Aorta (tissue), 5 donors: Measurements from ENCODE around the gene CERK. TPM values are rescaled to one million over a fixed set of nuclear protein-coding genes. Genes with fewer than 3 reads are reported as not detected.

Experiments
- ATAC-seq: fragments of 200-7000 bp; cut with Tn5 transposase; one replicate; pipeline ENCODE4 v1.9.1; 2022; ENCODE audit warnings: moderate library complexity; ENCODE audit not compliant: low FRiP score
- DNase-seq, 2 donors: peaks; one replicate each; pipeline ENCODE4 v3.0.0-alpha.2; 2020
- H3K27ac ChIP-seq, 2 donors: one replicate each; pipeline ENCODE4 v1.5.1; 2013; ENCODE audit warnings: low read length in 2 of 2, mild to moderate bottlenecking in 2 of 2, moderate library complexity in 2 of 2, control low read depth in 1 of 2, inconsistent platforms in 1 of 2, low read depth in 1 of 2
- H3K27me3 ChIP-seq, 2 donors: one replicate each; pipeline ENCODE4 v1.6.1; 2013; ENCODE audit warnings: control low read depth in 1 of 2, low read length in 1 of 2, mild to moderate bottlenecking in 1 of 2, moderate library complexity in 1 of 2; ENCODE audit not compliant: insufficient read depth in 2 of 2, control insufficient read depth in 1 of 2
- H3K36me3 ChIP-seq, 2 donors: one replicate each; pipeline ENCODE4 v1.6.1; 2013; ENCODE audit warnings: control low read depth in 1 of 2, low read length in 1 of 2, mild to moderate bottlenecking in 1 of 2; ENCODE audit not compliant: insufficient read depth in 2 of 2, control insufficient read depth in 1 of 2
- H3K4me1 ChIP-seq, 2 donors: one replicate each; pipeline ENCODE4 v1.6.1; 2013; ENCODE audit warnings: low read length in 2 of 2, control low read depth in 1 of 2, mild to moderate bottlenecking in 1 of 2, moderate library complexity in 1 of 2; ENCODE audit not compliant: insufficient read depth in 2 of 2, control insufficient read depth in 1 of 2
- H3K4me3 ChIP-seq, 2 donors: one replicate each; pipeline ENCODE4 v1.5.1; 2013; ENCODE audit warnings: low read length in 2 of 2, control low read depth in 1 of 2, mild to moderate bottlenecking in 1 of 2
- H3K9me3 ChIP-seq: one replicate; pipeline ENCODE4 v1.6.1; 2013; ENCODE audit warnings: mild to moderate bottlenecking, low read length; ENCODE audit not compliant: control insufficient read depth
- WGBS, 2 donors: extraction: QIAGEN DNeasy Blood & Tissue Kit; methylation state at CpG; one replicate each; pipeline ENCODE4 v1.1.7; 2013; 5-methylcytosine and 5-hydroxymethylcytosine counted together
- intact Hi-C, 2 donors: fragments of 100-400 bp; cut with DNase I; formaldehyde crosslinking; loops; one replicate each; pipeline versions ENCODE4 v1.14.2 to v1.15.0; 2022
- polyA plus RNA-seq, 2 donors: library from polyadenylated mRNA; stranded (reverse); fragments of 200-250 nt; gene quantifications; one replicate each; pipeline ENCODE4 v1.2.3, GENCODE V29; 2013
- total RNA-seq, 2 donors: library from RNA; stranded (reverse); fragmentation: NEBNext Ultra II Directional; extraction: Animal tissue kit (Norgen Biotek cat#: 25700); gene quantifications; one replicate each; pipeline ENCODE4 v1.2.1, GENCODE V29; 2021
- donor health status: healthy with polysubstance abuse.
- donor health status: Bipolar disorder and iron deficiency.
- donor health status: DM: no; HTN: no; CAD: no.
- donor health status: DM: no; HTN: no; CAD: no.
- donor health status: DM: yes; HTN: yes; CAD: no.

CERK gene
- total and polyA plus RNA-seq, 4 donors: 20.6 to 41.6 (median 35.9) TPM

DNA sequence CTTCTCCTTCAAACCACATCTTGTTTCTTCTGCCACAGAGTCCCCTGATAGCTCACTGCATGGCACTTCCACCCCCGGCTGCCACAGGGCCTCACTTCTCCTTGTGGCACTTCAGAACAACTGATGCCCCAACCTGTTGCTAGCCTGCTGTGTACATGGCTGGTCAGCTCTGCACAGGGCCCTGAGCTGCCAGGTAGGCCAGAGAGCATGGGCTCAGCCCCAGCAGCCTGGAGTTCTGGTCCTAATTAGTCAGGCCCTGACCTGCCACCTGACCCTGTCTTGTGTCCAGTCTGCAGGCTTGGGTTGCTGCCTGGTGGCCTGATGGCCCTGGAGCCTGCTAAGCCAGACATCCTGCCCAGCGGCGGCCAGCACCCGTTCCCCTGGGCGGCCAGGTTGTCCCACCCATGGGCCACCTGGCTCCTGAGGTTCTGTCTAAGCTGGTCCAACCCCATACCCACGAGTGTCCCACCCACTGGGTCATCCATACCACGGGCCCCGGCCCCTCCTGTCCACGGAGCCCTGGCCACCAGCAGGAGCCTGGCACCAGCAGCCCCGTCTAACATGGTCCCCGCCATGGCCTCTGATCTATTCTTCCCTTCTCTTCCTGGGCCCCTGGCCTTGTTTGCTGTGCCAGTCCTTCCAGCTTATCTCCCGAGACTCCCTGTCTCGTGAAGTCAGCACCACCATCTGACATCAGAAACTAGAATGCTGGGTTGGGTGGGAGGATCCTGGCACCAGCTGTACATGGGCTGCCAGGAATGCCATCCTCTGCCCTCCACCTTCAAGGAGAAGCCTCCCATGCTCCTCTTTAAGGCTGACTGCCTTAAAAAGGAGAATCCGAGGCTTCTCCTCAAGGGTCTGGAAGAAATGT lies 3.1 kb upstream of the CERK start:
- intact Hi-C loops: no loop called here

DNA sequence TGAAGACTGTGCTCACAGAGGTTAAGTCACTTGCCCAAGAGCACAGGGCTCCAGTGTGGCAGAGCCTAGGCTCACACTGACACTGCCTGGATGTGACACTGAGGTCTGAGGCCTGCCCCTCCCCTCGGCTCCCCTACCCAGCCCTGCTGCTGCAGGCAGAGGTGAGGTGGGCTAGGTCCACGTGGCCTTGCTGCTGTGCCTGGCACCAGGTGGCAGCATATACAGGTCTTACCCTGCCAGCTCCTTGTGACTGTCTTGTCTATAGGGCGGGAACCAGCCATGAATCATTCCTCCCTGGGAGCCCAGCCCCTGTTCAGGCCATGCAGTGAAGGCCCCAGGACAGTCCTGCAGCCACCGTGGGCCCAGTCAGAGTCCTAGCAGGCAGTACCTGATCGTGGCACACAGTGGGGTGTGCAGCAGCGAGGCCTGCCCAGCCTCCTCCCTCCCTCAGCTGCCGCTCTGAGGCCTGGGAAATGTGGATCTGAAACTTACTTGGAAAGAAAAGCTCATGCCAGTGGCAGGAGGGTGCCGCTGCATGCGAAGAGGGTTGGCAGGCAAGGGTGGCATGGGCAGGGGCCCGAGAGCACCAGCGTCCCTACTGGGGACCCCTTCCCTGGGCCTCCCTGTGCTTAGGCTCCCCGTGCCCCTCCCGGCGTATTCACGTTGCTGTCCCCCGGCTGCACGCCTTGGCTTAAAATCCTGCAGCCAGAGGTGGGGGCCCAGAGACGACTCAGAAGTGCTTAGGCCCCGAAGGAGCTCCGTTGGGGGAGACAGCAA lies 1.2 kb upstream of the CERK start:
- peak overlapping the region in 1 of 2 donors; percentile 90 for H3K4me3 ChIP-seq
- no peaks in the 10 kb centered on the region for H3K4me1 ChIP-seq
- no peak overlapping the region for H3K27ac ChIP-seq
- no peaks in the 10 kb centered on the region for H3K27me3 ChIP-seq
- no peaks in the 10 kb centered on the region for H3K9me3 ChIP-seq
- 27 to 42% methylated on average over 20 of the region's 20 CpGs for WGBS, 2 donors
- no peaks in the 10 kb centered on the region for H3K36me3 ChIP-seq
- DNase-seq: peak in 1 of 2 donors; percentile 67
- intact Hi-C loops: loop anchor here in 1 of 2 donors (2.0 to 10.0 kb wide), 3 partner anchors 16 to 164 kb away; partner anchors contain the start of gene TBC1D22A
- peak; percentile 20 for ATAC-seq

More for the DNA sequence above, 3.1 kb upstream of the CERK start:
- Histone ChIP-seq H3K36me3 (no peaks in the 10 kb centered on the region), H3K4me3 (no peak overlapping the region), H3K27ac (no peak overlapping the region), H3K9me3 (no peaks in the 10 kb centered on the region), H3K4me1 (no peaks in the 10 kb centered on the region), H3K27me3 (no peaks in the 10 kb centered on the region)
- DNase-seq: peak in 1 of 2 donors; percentile 44
- no peak for ATAC-seq
- 85 to 88% methylated on average over 14 of the region's 14 CpGs for WGBS, 2 donors

DNA sequence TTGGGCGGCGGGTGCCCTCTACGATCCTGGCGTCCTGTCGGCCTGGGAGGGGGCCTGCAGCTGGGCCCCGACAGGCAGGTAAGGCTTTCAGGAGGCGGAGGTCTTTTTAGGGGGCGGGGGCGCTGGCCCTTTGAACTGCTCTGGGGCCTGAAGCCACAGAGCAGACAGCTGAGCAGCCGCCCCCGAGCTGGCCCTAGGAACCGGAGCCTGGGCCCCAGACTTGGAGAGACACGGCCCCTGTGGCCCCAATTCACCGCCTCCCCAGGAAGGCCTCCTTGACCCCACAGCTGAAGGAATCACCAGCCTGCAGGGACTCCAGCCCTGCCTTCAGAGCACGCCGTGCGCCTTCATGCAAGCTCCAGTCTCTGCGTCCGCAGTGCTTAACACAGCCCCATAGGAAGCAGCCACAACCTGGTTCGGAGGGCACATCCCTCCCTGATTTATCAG lies 618 bp upstream of the CERK start:
- Histone ChIP-seq H3K9me3 (no peaks in the 10 kb centered on the region), H3K27ac (peak overlapping the region; percentile 43 to 50), H3K4me1 (no peaks in the 10 kb centered on the region), H3K36me3 (no peaks in the 10 kb centered on the region), H3K4me3 (peak overlapping the region; percentile 90 to 95), H3K27me3 (no peaks in the 10 kb centered on the region)
- DNase-seq: peak in 1 of 2 donors; percentile 53
- ATAC-seq: peak; percentile 30
- WGBS, 2 donors: 3 to 7% methylated on average over 20 of the region's 20 CpGs
- intact Hi-C loops: loop anchor here in 1 of 2 donors (2.0 to 10.0 kb wide), 3 partner anchors 16 to 164 kb away; partner anchors contain the start of gene TBC1D22A

DNA sequence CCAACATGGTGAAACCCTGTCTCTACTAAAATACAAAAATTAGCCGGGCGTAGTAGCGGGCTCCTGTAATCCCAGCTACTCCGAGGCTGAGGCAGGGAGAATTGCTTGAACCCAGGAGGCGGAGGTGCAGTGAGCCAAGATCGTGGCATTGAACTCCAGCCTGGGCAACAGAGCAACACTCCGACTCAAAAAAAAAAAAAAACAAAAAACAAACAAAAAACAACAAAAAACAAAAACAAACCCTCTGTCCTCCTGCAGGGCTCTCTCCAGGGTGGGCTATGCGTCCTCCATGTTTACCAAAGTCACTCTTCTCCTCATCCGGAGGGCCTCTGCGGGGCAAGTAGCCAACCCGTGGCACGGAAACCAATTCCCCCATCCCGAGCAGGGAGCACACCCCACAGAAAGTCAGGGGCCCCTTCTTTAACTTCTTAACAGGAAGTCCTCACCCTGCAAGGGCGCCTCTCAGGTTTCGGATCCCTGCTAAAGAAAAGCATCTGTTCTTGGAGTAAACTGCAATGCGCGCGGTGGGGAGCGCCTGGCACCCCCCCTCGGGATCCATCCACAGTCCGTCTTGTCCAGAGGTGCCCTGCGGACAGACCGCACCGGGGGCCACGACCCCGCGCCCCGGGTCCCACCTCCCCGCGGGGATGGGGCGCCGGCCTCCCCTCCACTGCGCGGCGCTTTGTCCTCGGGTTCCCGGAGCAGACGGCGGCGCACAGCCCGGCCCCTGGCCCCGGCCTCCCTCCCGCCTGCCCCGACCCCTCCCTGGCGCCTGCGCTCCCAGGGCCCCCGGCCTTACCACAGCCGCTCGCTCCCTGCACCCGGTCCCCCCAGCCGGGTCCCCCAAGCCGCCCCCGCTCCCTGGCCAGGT lies 712 bp downstream of the CERK start:
- Histone ChIP-seq H3K9me3 (no peaks in the 10 kb centered on the region), H3K4me3 (peak overlapping the region; percentile 90 to 95), H3K4me1 (no peaks in the 10 kb centered on the region), H3K36me3 (no peaks in the 10 kb centered on the region), H3K27me3 (no peaks in the 10 kb centered on the region), H3K27ac (peak overlapping the region in 1 of 2 donors; percentile 20)
- intact Hi-C loops: loop anchor here in 1 of 2 donors (10.0 kb wide), 1 partner anchor 163 kb away; no protein-coding TSS in a partner anchor
- DNase-seq (peak; percentile 62 to 83), ATAC-seq (peak; percentile 40)
- 5 to 8% methylated on average over 39 to 53 of the region's 53 CpGs for WGBS, 2 donors

DNA sequence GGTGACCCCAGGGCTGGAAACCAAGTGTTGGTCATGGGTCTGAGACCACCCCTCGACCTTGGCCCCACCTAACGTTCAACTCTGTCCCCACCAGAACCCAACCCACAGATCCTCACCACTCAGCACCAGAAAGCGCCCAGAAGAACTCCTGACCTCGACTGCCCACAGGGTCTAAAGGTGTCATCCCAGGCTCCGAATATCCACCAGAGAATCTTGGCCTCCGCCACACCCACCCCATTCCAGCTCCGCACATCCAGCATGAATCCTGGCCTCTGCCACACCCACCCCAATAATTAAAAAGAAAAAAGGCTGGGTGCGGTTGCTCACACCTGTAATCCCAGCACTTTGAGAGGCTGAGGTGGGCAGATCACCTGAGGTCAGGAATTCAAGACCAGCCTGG lies 1.3 kb downstream of the CERK start:
- Histone ChIP-seq H3K27ac (no peak overlapping the region), H3K36me3 (no peaks in the 10 kb centered on the region), H3K27me3 (no peaks in the 10 kb centered on the region), H3K9me3 (no peaks in the 10 kb centered on the region), H3K4me3 (no peak overlapping the region), H3K4me1 (no peaks in the 10 kb centered on the region)
- WGBS, 2 donors: 81 to 83% methylated on average over 8 of the region's 8 CpGs
- no peak for ATAC-seq
- intact Hi-C loops: loop anchor here in 1 of 2 donors (10.0 kb wide), 1 partner anchor 162 kb away; no protein-coding TSS in a partner anchor
- DNase-seq: peak in 1 of 2 donors; percentile 41

DNA sequence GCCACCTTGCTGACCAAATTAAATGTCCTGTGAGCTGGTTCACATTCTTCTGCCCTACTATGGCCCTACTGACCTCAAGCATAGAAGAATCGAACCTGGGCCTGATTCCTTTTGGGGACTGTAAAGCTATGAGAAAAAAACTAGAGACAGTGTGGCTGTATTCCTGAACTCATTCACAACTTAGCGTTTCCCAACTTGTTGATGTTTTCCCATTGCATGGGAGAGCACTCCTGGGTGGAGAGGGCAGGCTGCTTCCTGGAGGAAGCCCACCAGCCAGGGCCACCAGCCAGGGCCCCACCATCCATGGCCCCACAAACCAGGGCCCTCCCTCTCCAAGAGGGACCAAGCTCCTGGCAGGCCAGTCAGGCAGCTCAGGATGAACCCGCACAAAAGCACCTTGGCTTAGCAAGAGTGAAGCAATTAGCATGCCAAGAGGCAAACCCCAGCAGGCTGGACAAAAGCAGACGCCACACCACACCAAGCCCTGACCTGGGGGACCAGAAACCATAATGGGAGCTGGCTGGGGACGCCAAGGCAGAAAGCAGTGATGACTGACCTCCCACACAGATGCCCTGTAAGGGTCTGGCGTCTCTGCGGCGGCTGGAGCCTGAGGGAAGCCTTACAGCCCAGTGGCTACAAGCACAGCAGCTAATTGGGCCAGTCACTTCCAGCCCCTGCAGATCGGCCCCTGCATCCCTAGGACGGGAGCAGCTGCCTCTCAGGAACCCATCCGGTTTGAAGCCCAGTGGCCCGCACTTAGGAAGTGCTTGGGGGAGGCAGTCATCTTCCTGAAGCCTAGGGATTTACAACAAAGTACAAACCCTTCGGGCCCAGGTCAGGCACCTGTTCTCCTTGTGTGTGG lies 2.1 kb downstream of the CERK start:
- 74 to 76% methylated on average over 13 of the region's 13 CpGs for WGBS, 2 donors
- DNase-seq (peak in 1 of 2 donors; percentile 48), ATAC-seq (no peak)
- Histone ChIP-seq H3K4me3 (no peak overlapping the region), H3K36me3 (no peaks in the 10 kb centered on the region), H3K27ac (no peak overlapping the region), H3K27me3 (no peaks in the 10 kb centered on the region), H3K4me1 (no peaks in the 10 kb centered on the region), H3K9me3 (no peaks in the 10 kb centered on the region)
- intact Hi-C loops: loop anchor here in 1 of 2 donors (10.0 kb wide), 1 partner anchor 161 kb away; no protein-coding TSS in a partner anchor

DNA sequence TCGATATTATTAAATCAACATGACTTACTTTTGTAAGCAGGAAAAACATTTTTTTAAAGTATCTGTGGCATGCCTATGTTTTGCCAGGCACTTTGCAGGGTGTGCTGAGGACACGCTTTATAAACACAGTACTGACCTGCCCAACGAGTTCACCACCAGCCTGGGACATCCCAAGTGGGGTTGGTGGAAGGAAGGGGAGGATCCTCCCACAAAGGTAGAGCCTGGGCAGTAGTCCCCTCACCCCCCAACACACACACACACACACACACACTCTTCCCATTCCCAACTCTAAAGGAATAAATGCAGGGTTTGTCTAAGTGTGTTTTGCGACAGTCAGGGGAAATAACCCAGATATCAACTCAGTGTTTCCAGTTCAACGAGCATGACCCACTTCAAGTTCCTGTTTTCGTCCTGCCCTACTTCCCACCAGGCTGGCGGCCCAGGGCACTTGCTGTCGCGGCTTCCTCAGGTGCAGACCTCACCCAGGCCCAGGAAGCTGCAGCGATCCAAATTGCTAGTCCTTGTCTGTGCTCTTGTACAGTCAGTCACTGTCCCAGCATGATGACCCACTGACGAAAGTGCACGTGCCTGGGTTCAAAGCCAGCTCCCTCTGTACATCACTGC lies 3.1 kb downstream of the CERK start:
- Histone ChIP-seq H3K4me1 (no peaks in the 10 kb centered on the region), H3K9me3 (no peaks in the 10 kb centered on the region), H3K4me3 (no peak overlapping the region), H3K36me3 (no peaks in the 10 kb centered on the region), H3K27me3 (no peaks in the 10 kb centered on the region), H3K27ac (no peak overlapping the region)
- intact Hi-C loops: loop anchor here in 1 of 2 donors (10.0 kb wide), 1 partner anchor 160 kb away; no protein-coding TSS in a partner anchor
- DNase-seq: peak in 1 of 2 donors; percentile 65
- no peak for ATAC-seq
- 47 to 50% methylated on average over 12 of the region's 12 CpGs for WGBS, 2 donors
